ENCODE measurements around the gene ZNF83. TPM values are rescaled to one million over a fixed set of nuclear protein-coding genes. Genes with fewer than 3 reads are reported as not detected.

ZNF83 gene
- polyA plus RNA-seq, 1 of the 3 experiments (the other 2 are of a cell fraction) = 30.1 TPM

GRCh38 chr19:52599241-52599640 lies 38.9 kb downstream of the ZNF83 start:
- WGBS (ENCODE audit: low lambda C conversion rate) = 78% methylated on average over 3 of the region's 3 CpGs

More at GRCh38 chr19:52599241-52599640, 38.9 kb downstream of the ZNF83 start:
- no peak overlapping the region for H3K4me3 ChIP-seq (ENCODE audit: low read depth in 2 of 2, low read length in 1 of 2)
- ChIA-PET CTCF (interaction anchor here (0.6 kb wide), 2 partner anchors 10 to 132 kb away, joined by 3 read pairs; no protein-coding TSS in a partner anchor), POLR2A (no interaction called here)
- no peak for DNase-seq
- no peak overlapping the region for H3K27ac ChIP-seq (ENCODE audit: low read depth in 2 of 2, low read length in 1 of 2)
- peaks cover 9 to 23% of the 10 kb centered on the region in 2 experiments for H3K36me3 ChIP-seq (replicated peaks in 1 of 2; ENCODE audit: control insufficient read depth in 1 of 2, insufficient read depth in 2 of 2, low read length in 1 of 2)
- no peaks in the 10 kb centered on the region for H4K20me1 ChIP-seq (ENCODE audit: insufficient read depth)
- peaks cover 3% of the 10 kb centered on the region for H3F3A ChIP-seq (replicated peaks; ENCODE audit: insufficient read depth)
- TF ChIP-seq TAF1 (IDR thresholded peaks at IDR 0.05; ENCODE audit: borderline replicate concordance, low read depth, low read length) = no peak
- TF ChIP-seq ZBTB33 (IDR thresholded peaks at IDR 0.05; ENCODE audit: borderline replicate concordance, low read depth) = no peak
- TF ChIP-seq CTCF (IDR thresholded peaks at IDR 0.05) = no peak
- TF ChIP-seq TCF12 (IDR thresholded peaks at IDR 0.05) = no peak
- no peak for TF ChIP-seq MEF2A (IDR thresholded peaks at IDR 0.05; ENCODE audit: borderline replicate concordance, low read depth)
- TF ChIP-seq POLR2AphosphoS5 (IDR thresholded peaks at IDR 0.05; ENCODE audit: low read depth, low read length) = no peak
- no peak for TF ChIP-seq SMC3 (IDR thresholded peaks at IDR 0.05; ENCODE audit: low read depth, low read length)
- no peak for TF ChIP-seq EP300 (IDR thresholded peaks at IDR 0.05; ENCODE audit: borderline replicate concordance in 1 of 2, low read depth in 1 of 2, low read length in 1 of 2)
- no peak for TF ChIP-seq RXRA (IDR thresholded peaks at IDR 0.05; ENCODE audit: borderline replicate concordance, low read depth)
- no peak for TF ChIP-seq RFX5 (IDR thresholded peaks at IDR 0.05; ENCODE audit: low read length)
- no peak for TF ChIP-seq USF1 (IDR thresholded peaks at IDR 0.05; ENCODE audit: borderline replicate concordance, low read depth)
- TF ChIP-seq FOXM1 (IDR thresholded peaks at IDR 0.05; ENCODE audit: low read depth) = no peak
- no peak for TF ChIP-seq PBX3 (IDR thresholded peaks at IDR 0.05)
- TF ChIP-seq REST (IDR thresholded peaks at IDR 0.05; ENCODE audit: low read depth, low read length) = no peak
- no peak for TF ChIP-seq SIN3A (IDR thresholded peaks at IDR 0.05; ENCODE audit: borderline replicate concordance, low read depth, low read length)
- TF ChIP-seq MAX (IDR thresholded peaks at IDR 0.05; ENCODE audit: low read depth) = no peak
- TF ChIP-seq GABPA (IDR thresholded peaks at IDR 0.05; ENCODE audit: low read depth) = no peak
- no peaks in the 10 kb centered on the region for H3K9me3 ChIP-seq
- H3K9ac ChIP-seq = no peak overlapping the region
- H3K27me3 ChIP-seq (ENCODE audit: insufficient read depth) = no peaks in the 10 kb centered on the region
- H3K9me2 ChIP-seq = no peaks in the 10 kb centered on the region
- peaks cover 0 to 7% of the 10 kb centered on the region in 2 experiments; a peak in 1 of 4 replicates for H3K4me1 ChIP-seq (ENCODE audit: control insufficient read depth in 1 of 2, insufficient read depth in 2 of 2, low read depth in 1 of 2, low read length in 1 of 2)
- peaks cover 5% of the 10 kb centered on the region; the same call in 1 of the 2 replicates for H3K79me2 ChIP-seq (ENCODE audit: insufficient read depth)
- H2AFZ ChIP-seq (ENCODE audit: low read depth) = no peak overlapping the region
- no peak overlapping the region for H3K4me2 ChIP-seq

Measured in SK-N-SH (cell line).